Glutamatergic neuron (in vitro differentiated cells): ENCODE data around the gene PREP. TPM values are rescaled to one million over a fixed set of nuclear protein-coding genes. Genes with fewer than 3 reads are reported as not detected.
"Not testable (repeated sequence)": the region's sequence is repeated elsewhere in the genome, so short reads cannot be mapped to it uniquely, and the experiment has no call there.

ENCODE experiments used
- DNase-seq: peaks from one replicate; pipeline ENCODE4 v3.0.0; 2022
- H3K27ac Mint-ChIP-seq: one replicate; pipeline ENCODE4 v1.8.0; 2020; ENCODE audit warnings: mild to moderate bottlenecking, mixed read lengths, inconsistent platforms; ENCODE audit not compliant: unreplicated experiment
- H3K27me3 Mint-ChIP-seq: one replicate; pipeline ENCODE4 v1.8.0; 2020; ENCODE audit warnings: mild to moderate bottlenecking, moderate library complexity, mixed read lengths, inconsistent platforms; ENCODE audit not compliant: unreplicated experiment
- H3K36me3 Mint-ChIP-seq: one replicate; pipeline ENCODE4 v1.8.0; 2020; ENCODE audit warnings: mild to moderate bottlenecking, mixed read lengths, inconsistent platforms; ENCODE audit not compliant: unreplicated experiment
- H3K4me1 Mint-ChIP-seq: one replicate; pipeline ENCODE4 v1.8.0; 2020; ENCODE audit warnings: mild to moderate bottlenecking, low read depth, mixed read lengths, inconsistent platforms; ENCODE audit not compliant: unreplicated experiment
- H3K4me3 Mint-ChIP-seq: one replicate; pipeline ENCODE4 v1.8.0; 2020; ENCODE audit warnings: mild to moderate bottlenecking, mixed read lengths, inconsistent platforms; ENCODE audit not compliant: unreplicated experiment
- H3K9me3 Mint-ChIP-seq: one replicate; pipeline ENCODE4 v1.8.0; 2020; ENCODE audit warnings: mild to moderate bottlenecking, moderate library complexity, mixed read lengths, inconsistent platforms; ENCODE audit not compliant: unreplicated experiment
- total RNA-seq: library from RNA; stranded (reverse); fragmentation: NEBNext Ultra II Directional; extraction: Animal tissue kit (Norgen Biotek cat#: 25700); gene quantifications from one replicate; pipeline ENCODE4 v1.2.1, GENCODE V29; 2021; ENCODE audit not compliant: unreplicated experiment
- TF ChIP-seq, protein P1 (sequence below): fragments of 200-600 bp; sonication (generic); IDR thresholded peaks from one replicate; pipeline ENCODE4 v1.5.0; 2021; ENCODE audit not compliant: partially characterized antibody, unreplicated experiment

PREP gene
- total RNA-seq, 1 donor from 2014 or later = 206 TPM

DNA sequence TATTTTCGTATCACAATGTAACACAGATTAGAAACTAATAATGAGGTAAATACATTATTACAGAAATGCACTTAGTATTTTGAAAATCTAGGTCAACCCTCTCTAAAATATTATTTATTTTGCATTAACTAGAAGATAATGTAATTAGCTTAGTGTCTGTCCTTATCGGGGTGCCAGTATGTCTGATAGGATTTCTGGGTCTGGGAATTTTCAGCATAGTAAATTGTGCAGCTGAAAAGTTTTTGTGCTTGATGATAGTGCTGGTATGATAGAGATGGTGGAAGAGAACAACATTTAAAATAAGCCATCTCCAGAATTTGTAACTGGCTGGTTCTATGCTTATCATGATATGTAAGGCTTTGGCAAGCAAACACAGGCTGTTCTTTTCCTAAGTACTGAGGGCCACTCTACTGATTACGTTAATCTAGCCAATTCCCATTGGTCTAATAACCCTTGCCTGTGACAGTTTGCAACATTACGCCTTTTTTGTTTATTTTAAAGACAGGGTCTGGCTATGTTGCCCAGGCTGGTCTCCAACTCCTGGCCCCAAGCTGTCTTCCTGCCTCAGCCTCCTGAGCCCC is 50.8 kb downstream of the PREP start:
- Mint-ChIP-seq H3K36me3 (peaks cover 10% of the 10 kb centered on the region), H3K27me3 (no peaks in the 10 kb centered on the region), H3K4me3 (no peak overlapping the region), H3K9me3 (peaks cover 4% of the 10 kb centered on the region), H3K4me1 (peaks cover 16% of the 10 kb centered on the region), H3K27ac (no peak overlapping the region)
- no peak for DNase-seq
- TF ChIP-seq, protein P1, sequence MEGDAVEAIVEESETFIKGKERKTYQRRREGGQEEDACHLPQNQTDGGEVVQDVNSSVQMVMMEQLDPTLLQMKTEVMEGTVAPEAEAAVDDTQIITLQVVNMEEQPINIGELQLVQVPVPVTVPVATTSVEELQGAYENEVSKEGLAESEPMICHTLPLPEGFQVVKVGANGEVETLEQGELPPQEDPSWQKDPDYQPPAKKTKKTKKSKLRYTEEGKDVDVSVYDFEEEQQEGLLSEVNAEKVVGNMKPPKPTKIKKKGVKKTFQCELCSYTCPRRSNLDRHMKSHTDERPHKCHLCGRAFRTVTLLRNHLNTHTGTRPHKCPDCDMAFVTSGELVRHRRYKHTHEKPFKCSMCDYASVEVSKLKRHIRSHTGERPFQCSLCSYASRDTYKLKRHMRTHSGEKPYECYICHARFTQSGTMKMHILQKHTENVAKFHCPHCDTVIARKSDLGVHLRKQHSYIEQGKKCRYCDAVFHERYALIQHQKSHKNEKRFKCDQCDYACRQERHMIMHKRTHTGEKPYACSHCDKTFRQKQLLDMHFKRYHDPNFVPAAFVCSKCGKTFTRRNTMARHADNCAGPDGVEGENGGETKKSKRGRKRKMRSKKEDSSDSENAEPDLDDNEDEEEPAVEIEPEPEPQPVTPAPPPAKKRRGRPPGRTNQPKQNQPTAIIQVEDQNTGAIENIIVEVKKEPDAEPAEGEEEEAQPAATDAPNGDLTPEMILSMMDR = no peak

DNA sequence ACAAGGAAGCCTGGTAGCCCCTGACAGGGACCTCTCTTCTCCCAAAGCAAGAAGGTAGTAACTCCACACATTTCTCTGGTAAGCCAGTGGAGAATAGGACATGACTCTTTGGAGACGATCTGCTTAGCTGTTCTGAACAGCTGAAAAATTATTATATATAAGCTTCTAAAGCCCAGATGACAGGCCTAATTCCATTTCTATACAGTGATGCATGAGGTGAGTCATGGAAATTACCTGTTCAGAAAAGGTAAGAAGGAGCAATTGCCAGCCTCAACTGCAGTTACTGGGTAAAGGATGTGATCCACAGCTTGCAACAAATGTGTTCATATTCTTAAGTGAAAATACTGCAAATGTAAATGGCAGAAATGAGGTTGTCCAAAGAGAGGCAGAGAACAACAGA is 54.0 kb downstream of the PREP start:
- Mint-ChIP-seq H3K36me3 (peaks cover 6% of the 10 kb centered on the region), H3K9me3 (peaks cover 4% of the 10 kb centered on the region), H3K27ac (no peak overlapping the region), H3K4me1 (peaks cover 17% of the 10 kb centered on the region), H3K4me3 (no peak overlapping the region), H3K27me3 (peaks cover 1% of the 10 kb centered on the region)
- no peak for DNase-seq
- TF ChIP-seq, protein P1 = no peak

DNA sequence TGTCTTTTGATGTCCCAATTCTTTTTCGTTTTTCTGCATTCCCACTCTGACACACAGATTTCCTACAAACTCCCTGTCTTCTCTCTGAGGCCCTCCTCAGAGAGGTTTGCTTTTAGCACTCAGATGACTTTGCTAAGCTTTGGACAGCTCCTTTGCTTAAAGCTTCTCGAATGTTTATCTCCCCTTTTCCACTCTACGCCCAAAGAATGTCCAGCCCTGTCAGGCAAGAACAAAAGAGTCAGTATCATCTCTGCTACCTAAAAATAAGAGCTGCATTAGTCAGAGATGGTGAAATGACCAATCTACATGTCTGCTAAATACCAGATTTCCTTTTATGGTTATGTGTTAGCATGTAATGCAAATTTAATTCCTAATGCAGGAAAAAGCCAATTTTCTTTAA is 56.8 kb downstream of the PREP start:
- Mint-ChIP-seq H3K36me3 (peaks cover 15% of the 10 kb centered on the region), H3K4me3 (no peak overlapping the region), H3K9me3 (peaks cover 5% of the 10 kb centered on the region), H3K27ac (peak overlapping the region; percentile 78), H3K4me1 (peaks cover 29% of the 10 kb centered on the region), H3K27me3 (peaks cover 1% of the 10 kb centered on the region)
- TF ChIP-seq, protein P1 = no peak
- DNase-seq = no peak

DNA sequence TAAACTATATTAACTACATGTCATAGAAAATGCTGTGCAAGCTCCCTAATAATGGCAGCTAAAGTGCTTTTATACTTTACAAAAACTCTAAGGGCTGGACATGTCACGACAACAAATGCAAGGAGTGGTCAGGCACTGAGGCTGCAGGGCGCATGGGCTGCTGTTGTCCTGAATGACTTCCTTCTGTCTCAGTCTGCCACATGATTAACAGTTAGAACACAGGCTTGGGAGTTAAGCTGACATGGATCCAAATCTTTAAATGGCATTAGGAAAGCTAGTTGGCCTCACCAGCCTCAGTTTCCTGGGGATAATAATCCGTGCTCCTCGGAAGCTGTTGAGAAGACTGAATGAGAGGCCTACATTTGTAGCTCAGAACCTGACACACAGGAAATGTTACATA is 57.4 kb downstream of the PREP start:
- Mint-ChIP-seq H3K27ac (peak overlapping the region; percentile 50), H3K4me1 (peaks cover 33% of the 10 kb centered on the region), H3K27me3 (peaks cover 2% of the 10 kb centered on the region), H3K9me3 (peaks cover 7% of the 10 kb centered on the region), H3K4me3 (no peak overlapping the region), H3K36me3 (peaks cover 17% of the 10 kb centered on the region)
- DNase-seq = no peak
- TF ChIP-seq, protein P1 = no peak

DNA sequence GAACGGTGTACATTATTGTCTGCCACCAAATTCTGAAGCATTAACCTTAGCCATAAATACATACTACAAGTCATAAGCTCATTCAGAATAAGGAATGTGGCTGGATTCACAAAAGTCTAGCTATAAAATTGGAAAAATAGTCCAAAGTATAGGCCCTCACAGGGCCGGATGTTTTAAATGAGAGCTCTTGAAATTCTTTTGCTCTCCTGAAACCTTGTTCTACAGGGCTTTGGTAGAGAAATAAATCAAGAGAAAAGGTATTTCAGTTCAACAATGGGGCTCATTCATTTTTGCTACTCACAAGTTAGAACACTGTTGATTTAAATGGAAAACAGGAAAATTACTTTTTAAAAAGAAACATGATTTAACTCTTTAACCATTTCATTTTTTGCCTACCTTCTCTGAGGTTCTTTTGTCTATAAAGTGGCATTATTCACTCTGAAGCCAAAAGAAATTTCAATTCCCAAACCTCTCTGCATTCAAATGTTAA is 58.0 kb downstream of the PREP start:
- DNase-seq = no peak
- H3K4me3 Mint-ChIP-seq = no peak overlapping the region
- peaks cover 9% of the 10 kb centered on the region for H3K9me3 Mint-ChIP-seq
- H3K27me3 Mint-ChIP-seq = peaks cover 5% of the 10 kb centered on the region
- peaks cover 17% of the 10 kb centered on the region for H3K36me3 Mint-ChIP-seq
- H3K27ac Mint-ChIP-seq = no peak overlapping the region
- TF ChIP-seq, protein P1 = no peak
- H3K4me1 Mint-ChIP-seq = peaks cover 35% of the 10 kb centered on the region

DNA sequence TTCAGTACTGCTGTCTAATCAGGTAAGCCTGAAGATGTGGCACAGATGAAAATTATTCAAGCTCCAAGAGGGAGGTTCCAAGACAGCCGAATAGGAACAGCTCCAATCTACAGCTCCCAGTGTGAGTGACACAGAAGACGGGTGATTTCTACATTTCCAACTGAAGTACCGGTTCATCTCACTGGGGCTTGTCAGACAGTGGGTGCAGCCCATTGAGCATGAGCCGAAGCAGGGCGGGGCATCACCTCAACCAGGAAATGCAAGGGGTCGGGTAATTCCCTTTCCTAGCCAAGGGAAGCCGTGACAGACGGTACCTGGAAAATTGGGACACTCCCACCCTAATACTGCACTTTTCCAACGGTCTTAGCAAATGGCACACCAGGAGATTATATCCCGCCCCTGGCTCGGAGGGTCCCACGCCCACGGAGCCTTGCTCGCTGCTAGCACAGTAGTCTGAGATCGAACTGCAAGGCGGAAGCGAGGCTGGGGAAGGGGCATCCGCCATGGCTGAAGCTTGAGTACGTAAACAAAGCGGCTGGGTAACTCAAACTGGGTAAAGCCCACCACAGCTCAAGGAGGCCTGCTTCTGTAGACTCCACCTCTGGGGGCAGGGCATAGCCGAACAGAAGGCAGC is 64.4 kb downstream of the PREP start:
- Mint-ChIP-seq H3K36me3 (peaks cover 33% of the 10 kb centered on the region), H3K27ac (peak overlapping the region; percentile 23), H3K4me1 (peaks cover 36% of the 10 kb centered on the region), H3K9me3 (peaks cover 11% of the 10 kb centered on the region)
- H3K27me3 Mint-ChIP-seq, DNase-seq, H3K4me3 Mint-ChIP-seq: not testable (repeated sequence)
